HepG2 (cell line): Measurements from ENCODE around the gene MARK2. TPM values are rescaled to one million over a fixed set of nuclear protein-coding genes. Genes with fewer than 3 reads are reported as not detected.

Experiments used
- ATAC-seq: fragments of 200-7000 bp; cut with Tn5 transposase; 3 replicates; pipeline ENCODE4 v1.9.1; 2020; ENCODE audit warnings: mild to moderate bottlenecking, moderate library complexity
- BruUV-seq: library from RNA; stranded (reverse); fragments of 400-500 nt; replicated peaks from 2 replicates; lab custom pipeline; 2021; lab: Mats Ljungman, UMichigan
- CTCF ChIA-PET: fragments of 300-600 bp; formaldehyde crosslinking; extraction: SDS; loops from one replicate; lab custom pipeline; 2021; ENCODE audit warnings: low total read pairs, inconsistent platforms, low intra/inter-chr PET ratio; lab: Yijun Ruan, JAX
- POLR2A ChIA-PET: fragments of 350-600 bp; sonication (Branson Sonifier 250); formaldehyde crosslinking; loops from one replicate; lab custom pipeline; 2020; ENCODE audit warnings: antibody characterized with exemption, inconsistent platforms; lab: Yijun Ruan, JAX
- DNase-seq: peaks from one replicate; pipeline ENCODE4 v3.0.0-alpha.2; 2015; ENCODE audit warnings: low spot score
- FAIRE-seq: peaks from 3 replicates; lab custom pipeline; 2011; peaks lifted over from hg19 to GRCh38; lab: Jason Lieb, UNC
- H2AFZ ChIP-seq: one replicate; pipeline ENCODE4 v1.6.1; 2011; ENCODE audit warnings: low read length, inconsistent platforms
- H3K27ac ChIP-seq: fragments of 300-600 bp; 3 replicates; pipeline ENCODE4 v1.8.0; 2011; ENCODE audit warnings: mixed run types, mild to moderate bottlenecking, mixed read lengths, low read length, inconsistent platforms; ENCODE audit not compliant: insufficient read depth; ENCODE audit errors: extremely low read length
- H3K27me3 ChIP-seq, 2 experiments: fragments of 200-600 bp in 1 of 2; 2 replicates in 1 of 2; 3 replicates in 1 of 2; pipeline versions ENCODE4 v1.6.0 to v1.8.0; 2011; ENCODE audit warnings: low read length in 2 of 2, mild to moderate bottlenecking in 2 of 2, moderate library complexity in 2 of 2, inconsistent platforms in 1 of 2; ENCODE audit not compliant: insufficient read depth in 2 of 2, control insufficient read depth in 1 of 2
- H3K36me3 ChIP-seq, 2 experiments: fragments of 200-600 bp in 1 of 2; replicated peaks in 1 of 2; 2 replicates in 1 of 2; 3 replicates in 1 of 2; pipeline versions ENCODE4 v1.5.1 to v1.8.0; 2011; ENCODE audit warnings: low read length in 2 of 2, inconsistent platforms in 1 of 2; ENCODE audit not compliant: insufficient read depth in 2 of 2, control insufficient read depth in 1 of 2
- H3K4me1 ChIP-seq: 2 replicates; pipeline ENCODE4 v1.5.1; 2012; ENCODE audit warnings: low read length, inconsistent platforms; ENCODE audit not compliant: insufficient read depth
- H3K4me2 ChIP-seq: 2 replicates; pipeline ENCODE4 v1.6.0; 2011; ENCODE audit warnings: low read depth, low read length, inconsistent platforms
- H3K4me3 ChIP-seq, 3 experiments: fragments of 200-600 bp in 1 of 3; sonication (generic), shearing (Covaris generic) in 1 of 3; replicated peaks in 1 of 3; 2 replicates each; pipeline ENCODE4 v1.5.1; 2011 to 2016; ENCODE audit warnings: low read length in 3 of 3, inconsistent platforms in 2 of 3, low read depth in 2 of 3, mild to moderate bottlenecking in 2 of 3, control low read depth in 1 of 3, mixed read lengths in 1 of 3; ENCODE audit not compliant: insufficient read depth in 1 of 3
- H3K79me2 ChIP-seq: one replicate; pipeline ENCODE4 v1.6.1; 2011; ENCODE audit warnings: low read length, inconsistent platforms; ENCODE audit not compliant: insufficient read depth
- H3K9ac ChIP-seq: 2 replicates; pipeline ENCODE4 v1.6.0; 2011; ENCODE audit warnings: mild to moderate bottlenecking, low read depth, low read length, inconsistent platforms; ENCODE audit not compliant: insufficient read depth
- H3K9me3 ChIP-seq: 2 replicates; pipeline ENCODE4 v1.5.1; 2012; ENCODE audit warnings: mild to moderate bottlenecking, low read length
- H4K20me1 ChIP-seq: 2 replicates; pipeline ENCODE4 v1.6.0; 2011; ENCODE audit warnings: inconsistent platforms, mild to moderate bottlenecking, low read length, moderate library complexity; ENCODE audit not compliant: insufficient read depth
- EED ChIP-seq: sonication (generic); formaldehyde crosslinking; IDR thresholded peaks from 2 replicates; pipeline ENCODE4 v1.5.0; 2020; ENCODE audit warnings: mild to moderate bottlenecking, missing genetic modification reagents
- KDM5A ChIP-seq: fragments of 200-600 bp; sonication (generic); IDR thresholded peaks from 2 replicates; pipeline ENCODE4 v1.7.0; 2018; ENCODE audit warnings: antibody characterized with exemption, mild to moderate bottlenecking, low read length, borderline replicate concordance
- THYN1 ChIP-seq: sonication (generic); formaldehyde crosslinking; IDR thresholded peaks from 2 replicates; pipeline ENCODE4 v1.8.1; 2023; ENCODE audit warnings: low read depth, mild to moderate bottlenecking, moderate library complexity, missing genetic modification reagents, borderline replicate concordance
- ZMYM4 ChIP-seq: sonication (generic); formaldehyde crosslinking; IDR thresholded peaks from 2 replicates; pipeline ENCODE4 v1.8.1; 2023; ENCODE audit warnings: mild to moderate bottlenecking, missing genetic modification reagents
- ZNF256 ChIP-seq: sonication (generic); formaldehyde crosslinking; conservative IDR thresholded peaks from 2 replicates; pipeline ENCODE4 v1.4.0; 2020; ENCODE audit warnings: missing genetic modification reagents
- ZNF629 ChIP-seq: sonication (generic); formaldehyde crosslinking; conservative IDR thresholded peaks from 2 replicates; pipeline ENCODE4 v1.5.0; 2020; ENCODE audit warnings: missing genetic modification reagents
- ZNF761 ChIP-seq: sonication (generic); formaldehyde crosslinking; conservative IDR thresholded peaks from 2 replicates; pipeline ENCODE4 v1.4.0; 2020; ENCODE audit warnings: mild to moderate bottlenecking, missing genetic modification reagents
- WGBS: methylation state at CpG from one replicate; pipeline ENCODE4 v1.1.6; 2017; ENCODE audit warnings: low lambda C conversion rate; 5-methylcytosine and 5-hydroxymethylcytosine counted together
- in situ Hi-C: cut with HindIII; loops from 2 replicates; pipeline ENCODE4 v1.10.0; 2017; ENCODE audit warnings: low pct_unique_long_range_greater_than_20kb; ENCODE audit not compliant: extremely low pct_ligation_motif_present
- intact Hi-C: fragments of 100-400 bp; cut with micrococcal nuclease; formaldehyde crosslinking; loops from one replicate; pipeline ENCODE4 v1.10.0; 2022; ENCODE audit not compliant: unreplicated experiment
- polyA plus RNA-seq, 8 experiments: library from polyadenylated mRNA; depleted of rRNA in 3 of 8; stranded (reverse) in 7 of 8; unstranded in 1 of 8; fragments of >200 nt; fragmentation: Illumina TruSeq in 4 of 8; extraction: Trizol in 4 of 8; gene quantifications; 2 replicates each; pipeline versions ENCODE4 v1.2.1 to v1.2.3, GENCODE V29; 2011 to 2016; ENCODE audit warnings: low read depth in 4 of 8, missing spikeins in 1 of 8, mixed read lengths in 1 of 8; ENCODE audit not compliant: insufficient read depth in 1 of 8
- total RNA-seq, 5 experiments: library from RNA; depleted of rRNA; stranded (reverse); fragments of >200 nt; fragmentation: Illumina TruSeq; extraction: Trizol; gene quantifications; 2 replicates each; pipeline ENCODE4 v1.2.3, GENCODE V29; 2016; ENCODE audit warnings: low read depth in 1 of 5

MARK2 gene
- total and polyA plus RNA-seq, 2 of the 13 experiments (the other 11 are each of a cell fraction or from before 2014, with no cell fraction given) = 13.5 to 13.9 TPM

- H3K27ac ChIP-seq = no peak overlapping the region
- in situ Hi-C loops (no loop called here), intact Hi-C loops (no loop called here)
- peaks cover 4% of the 10 kb centered on the region for H3K79me2 ChIP-seq
- H3K4me2 ChIP-seq = no peak overlapping the region
- CTCF ChIA-PET = no interaction called here
- no peaks in the 10 kb centered on the region for H4K20me1 ChIP-seq
- FAIRE-seq (no peak), DNase-seq (no peak), ATAC-seq (no peak)
- POLR2A ChIA-PET = no interaction called here
- H3K4me3 ChIP-seq = no peak overlapping the region
- H3K27me3 ChIP-seq = no peaks in the 10 kb centered on the region
- 97% methylated on average over 6 of the region's 7 CpGs for WGBS
- peaks cover 2 to 8% of the 10 kb centered on the region in 2 experiments; a peak in 4 of 5 replicates for H3K36me3 ChIP-seq
- BruUV-seq = no TSS peak
- TF ChIP-seq ZMYM4 (CRISPR knock-in tag) = no peak
- TF ChIP-seq KDM5A = no peak
- no peak for TF ChIP-seq ZNF256 (CRISPR knock-in tag)
- no peak for TF ChIP-seq EED
- no peak for TF ChIP-seq THYN1 (CRISPR knock-in tag)
- no peak overlapping the region for H2AFZ ChIP-seq
- no peak overlapping the region for H3K9ac ChIP-seq
- no peaks in the 10 kb centered on the region for H3K9me3 ChIP-seq
- peaks cover 10% of the 10 kb centered on the region for H3K4me1 ChIP-seq
These were observed 43.8 kb downstream of the MARK2 start for GRCh38 chr11:63882555-63883242.

DNA sequence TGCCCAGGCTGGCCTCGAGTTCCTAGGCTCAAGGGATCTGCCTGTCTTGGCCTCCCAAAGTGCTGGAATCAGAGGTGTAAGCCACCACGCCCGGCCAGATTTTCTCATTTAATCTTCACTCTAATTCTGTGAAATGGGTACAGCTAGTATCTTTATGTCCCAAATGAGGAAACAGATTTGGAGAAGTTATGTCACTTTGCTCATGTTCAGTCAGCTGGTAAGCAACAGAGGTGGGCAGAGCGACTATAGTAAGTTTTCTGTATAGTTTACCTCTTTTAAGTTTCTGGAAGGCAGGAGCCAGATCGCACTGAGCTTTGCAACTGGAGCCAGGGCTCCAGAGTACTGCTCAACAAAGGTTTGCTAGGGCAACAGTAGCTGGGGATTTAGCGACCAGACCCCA lies 44.9 kb downstream of the MARK2 start:
- Histone ChIP-seq H4K20me1 (no peaks in the 10 kb centered on the region), H3K4me2 (no peak overlapping the region), H3K27me3 (no peaks in the 10 kb centered on the region), H3K4me3 (no peak overlapping the region), H3K9ac (no peak overlapping the region), H2AFZ (no peak overlapping the region), H3K36me3 (peaks cover 2 to 5% of the 10 kb centered on the region in 2 experiments; a peak in 4 of 5 replicates), H3K27ac (no peak overlapping the region), H3K4me1 (peaks cover 19% of the 10 kb centered on the region), H3K79me2 (peaks cover 5% of the 10 kb centered on the region), H3K9me3 (no peaks in the 10 kb centered on the region)
- POLR2A ChIA-PET = no interaction called here
- in situ Hi-C loops (no loop called here), intact Hi-C loops (no loop called here)
- ATAC-seq = no peak
- CTCF ChIA-PET = no interaction called here
- no peak for FAIRE-seq
- TF ChIP-seq ZNF629 (peak; percentile 30; the same call in 1 of the 2 replicates), ZNF761 (CRISPR knock-in tag) (no peak)
- 95% methylated on average over 6 of the region's 6 CpGs for WGBS
- no peak for DNase-seq
- no TSS peak for BruUV-seq
